Raji (cell line): ENCODE results near the gene GALNT6.

ENCODE experiments used
- POLR2A ChIP-seq: IDR thresholded peaks from 2 replicates; pipeline ENCODE4 v1.6.1; 2011; ENCODE audit warnings: low read depth, low read length, control low read depth; ENCODE audit not compliant: insufficient read depth

Gene GALNT6

GRCh38 chr12:51393676-51394545 is 2.7 kb upstream of the GALNT6 start:
- no peak for TF ChIP-seq POLR2A

GRCh38 chr12:51392556-51393237 is 1.5 kb upstream of the GALNT6 start:
- TF ChIP-seq POLR2A, result no peak

- TF ChIP-seq POLR2A, result no peak
These were observed 319 bp downstream of the GALNT6 start for GRCh38 chr12:51390891-51391282.

- no peak for TF ChIP-seq POLR2A
These were observed 749 bp downstream of the GALNT6 start for GRCh38 chr12:51390457-51390856.

- no peak for TF ChIP-seq POLR2A
These were observed 1.8 kb downstream of the GALNT6 start for GRCh38 chr12:51389302-51389999.

- TF ChIP-seq POLR2A, result no peak
These were observed 2.4 kb downstream of the GALNT6 start for GRCh38 chr12:51388846-51389245.

GRCh38 chr12:51388069-51388799 is 3.0 kb downstream of the GALNT6 start:
- no peak for TF ChIP-seq POLR2A

- TF ChIP-seq POLR2A, result no peak
These were observed 4.9 kb downstream of the GALNT6 start for GRCh38 chr12:51386351-51386750.

- no peak for TF ChIP-seq POLR2A
These were observed 7.8 kb downstream of the GALNT6 start for GRCh38 chr12:51383269-51383905.

GRCh38 chr12:51382173-51382572 is 9.0 kb downstream of the GALNT6 start:
- TF ChIP-seq POLR2A, result no peak

GRCh38 chr12:51381226-51382079 is 9.8 kb downstream of the GALNT6 start:
- TF ChIP-seq POLR2A, result no peak

GRCh38 chr12:51379571-51379970 is 11.6 kb downstream of the GALNT6 start:
- no peak for TF ChIP-seq POLR2A

- no peak for TF ChIP-seq POLR2A
These were observed 12.5 kb downstream of the GALNT6 start for GRCh38 chr12:51378749-51379148.
